K562 (cell line): ENCODE measurements around the gene CDRT4. TPM values are rescaled to one million over a fixed set of nuclear protein-coding genes. Genes with fewer than 3 reads are reported as not detected.

Experiments used
- ATAC-seq: fragments of 200-7000 bp; cut with Tn5 transposase; 3 replicates; pipeline ENCODE4 v1.9.1; 2020; ENCODE audit warnings: moderate library complexity
- BruUV-seq: library from RNA; stranded (reverse); fragments of 400-500 nt; replicated peaks from 2 replicates; lab custom pipeline; 2021; lab: Mats Ljungman, UMichigan
- CTCF ChIA-PET: fragments of 300-600 bp; formaldehyde crosslinking; extraction: SDS; loops from one replicate; lab custom pipeline; 2021; ENCODE audit warnings: low intra/inter-chr PET ratio; lab: Yijun Ruan, JAX
- POLR2A ChIA-PET: fragments of 300-600, 350-650 bp; sonication (Branson Sonifier 250); formaldehyde crosslinking; extraction: SDS; loops from one replicate; lab custom pipeline; 2021; ENCODE audit warnings: antibody characterized with exemption, inconsistent platforms; lab: Yijun Ruan, JAX
- DNase-seq, 4 experiments: peaks; one replicate each; pipeline versions ENCODE4 v3.0.0 to v3.0.0-alpha.2; 2011 to 2018; ENCODE audit warnings: low spot score in 3 of 4, mixed read lengths in 3 of 4; ENCODE audit errors: extremely low read depth in 1 of 4
- FAIRE-seq: peaks from 2 replicates; lab custom pipeline; 2011; peaks lifted over from hg19 to GRCh38; lab: Jason Lieb, UNC
- H2AFZ ChIP-seq: 2 replicates; pipeline ENCODE4 v1.6.0; 2011; ENCODE audit warnings: low read depth, low read length, control low read depth, inconsistent platforms
- H3K27ac ChIP-seq: fragments of 200-600 bp; 3 replicates; pipeline ENCODE4 v1.8.0; 2011; ENCODE audit warnings: low read depth, mild to moderate bottlenecking, control low read depth, inconsistent platforms, low read length, moderate library complexity, mixed read lengths; ENCODE audit errors: extremely low read depth
- H3K27me3 ChIP-seq, 2 experiments: fragments of 300-600 bp in 1 of 2; 2 replicates in 1 of 2; 3 replicates in 1 of 2; pipeline versions ENCODE4 v1.6.0 to v1.8.0; 2011; ENCODE audit warnings: inconsistent platforms in 2 of 2, low read length in 2 of 2, mild to moderate bottlenecking in 1 of 2, mixed read lengths in 1 of 2, moderate library complexity in 1 of 2; ENCODE audit not compliant: control insufficient read depth in 2 of 2, insufficient read depth in 2 of 2
- H3K36me3 ChIP-seq: fragments of 300-600 bp; 3 replicates; pipeline ENCODE4 v1.8.0; 2011; ENCODE audit warnings: mild to moderate bottlenecking, low read length, inconsistent platforms; ENCODE audit not compliant: control insufficient read depth, insufficient read depth
- H3K4me1 ChIP-seq, 2 experiments: fragments of 200-600 bp in 1 of 2; replicated peaks in 1 of 2; 2 replicates in 1 of 2; 3 replicates in 1 of 2; pipeline versions ENCODE4 v1.5.1 to v1.8.0; 2011; ENCODE audit warnings: inconsistent platforms in 2 of 2, low read length in 2 of 2, mild to moderate bottlenecking in 1 of 2, mixed read lengths in 1 of 2, moderate library complexity in 1 of 2; ENCODE audit not compliant: control insufficient read depth in 2 of 2, insufficient read depth in 2 of 2
- H3K4me2 ChIP-seq: 2 replicates; pipeline ENCODE4 v1.6.1; 2011; ENCODE audit warnings: low read length, control low read depth, inconsistent platforms, mixed read lengths; ENCODE audit not compliant: insufficient read depth
- H3K4me3 ChIP-seq: fragments of 200-600 bp; sonication (generic), shearing (Covaris generic); 2 replicates; pipeline ENCODE4 v1.5.1; 2016; ENCODE audit warnings: control low read depth, inconsistent platforms
- H3K79me2 ChIP-seq: fragments of 200-600 bp; 3 replicates; pipeline ENCODE4 v1.8.0; 2011; ENCODE audit warnings: low read length, inconsistent platforms; ENCODE audit not compliant: control insufficient read depth, insufficient read depth
- H3K9ac ChIP-seq, 2 experiments: 2 replicates each; pipeline versions ENCODE4 v1.6.0 to v1.6.1; 2011; ENCODE audit warnings: low read depth in 2 of 2, low read length in 2 of 2, control low read depth in 1 of 2, inconsistent platforms in 1 of 2, mild to moderate bottlenecking in 1 of 2, mixed read lengths in 1 of 2; ENCODE audit not compliant: insufficient read depth in 1 of 2
- H3K9me1 ChIP-seq: one replicate; pipeline ENCODE4 v1.6.0; 2011; ENCODE audit warnings: inconsistent platforms, mild to moderate bottlenecking, low read length, moderate library complexity; ENCODE audit not compliant: control insufficient read depth, insufficient read depth
- H3K9me3 ChIP-seq: replicated peaks from 2 replicates; pipeline ENCODE4 v1.5.1; 2011; ENCODE audit warnings: low read depth, low read length, inconsistent platforms; ENCODE audit not compliant: control insufficient read depth, insufficient read depth
- H4K20me1 ChIP-seq: replicated peaks from 2 replicates; pipeline ENCODE4 v1.6.1; 2011; ENCODE audit warnings: low read length, inconsistent platforms, mixed read lengths; ENCODE audit not compliant: control insufficient read depth, insufficient read depth
- CREBBP ChIP-seq: IDR thresholded peaks from one replicate; pipeline ENCODE4 v1.6.1; 2012; ENCODE audit warnings: low read depth, mild to moderate bottlenecking, control low read depth, inconsistent platforms, low read length
- DMBX1 ChIP-seq: fragments of 250-450 bp; sonication (Bioruptor Pico); IDR thresholded peaks from 2 replicates; pipeline ENCODE4 v1.8.0; 2022; ENCODE audit warnings: inconsistent platforms, mild to moderate bottlenecking, moderate library complexity, borderline replicate concordance
- MCM2 ChIP-seq: fragments of 450-650 bp; IDR thresholded peaks from 2 replicates; pipeline ENCODE4 v1.6.1; 2017; ENCODE audit warnings: low read depth, mild to moderate bottlenecking
- NRF1 ChIP-seq, 2 experiments: fragments of 450-650 bp; IDR thresholded peaks in 1 of 2; conservative IDR thresholded peaks in 1 of 2; 2 replicates each; pipeline ENCODE4 v1.6.1; 2014; ENCODE audit warnings: mild to moderate bottlenecking in 2 of 2
- PHF20 ChIP-seq: fragments of 450-650 bp; IDR thresholded peaks from 2 replicates; pipeline ENCODE4 v1.6.1; 2018; ENCODE audit not compliant: partially characterized antibody
- RFX1 ChIP-seq: fragments of 450-650 bp; IDR thresholded peaks from 2 replicates; pipeline ENCODE4 v1.6.1; 2016; ENCODE audit warnings: mild to moderate bottlenecking, moderate library complexity
- RREB1 ChIP-seq: fragments of 250-450 bp; sonication (Bioruptor Pico); IDR thresholded peaks from 2 replicates; pipeline ENCODE4 v1.4.0; 2020
- SNIP1 ChIP-seq: fragments of 450-650 bp; IDR thresholded peaks from 2 replicates; pipeline ENCODE4 v1.7.1; 2017; ENCODE audit warnings: low read depth, mild to moderate bottlenecking
- ZNF384 ChIP-seq: IDR thresholded peaks from 2 replicates; pipeline ENCODE4 v1.6.1; 2012; ENCODE audit warnings: low read depth, low read length, improper control_type of control experiment
- WGBS: fragments of 100-300 bp; shearing (Covaris generic); methylation state at CpG from one replicate; pipeline ENCODE4 v1.1.6; 2016; ENCODE audit warnings: low coverage, mixed read lengths; ENCODE audit not compliant: insufficient coverage; ENCODE audit errors: missing lambda C conversion rate; 5-methylcytosine and 5-hydroxymethylcytosine counted together
- in situ Hi-C: fragments of 300-500 bp; cut with MboI; formaldehyde crosslinking; loops from 4 replicates; pipeline ENCODE4 v1.15.0; 2018; ENCODE audit warnings: inconsistent platforms, mixed read lengths
- intact Hi-C: fragments of 100-400 bp; cut with micrococcal nuclease; formaldehyde crosslinking; loops from 2 replicates; pipeline ENCODE4 v1.14.2; 2022
- polyA plus RNA-seq, 8 experiments: library from polyadenylated mRNA; depleted of rRNA in 4 of 8; stranded (reverse) in 5 of 8; unstranded in 3 of 8; fragments of >200 nt; fragmentation: Nextera tagmentation in 2 of 8; fragmentation: Illumina TruSeq in 1 of 8; extraction: Ambion mirVana in 2 of 8; extraction: Trizol in 1 of 8; gene quantifications; 2 replicates each; pipeline versions ENCODE4 v1.2.1 to v1.2.3, GENCODE V29; 2011 to 2014; ENCODE audit warnings: inconsistent platforms in 1 of 8, missing spikeins in 1 of 8
- total RNA-seq, 7 experiments: library from RNA; depleted of rRNA in 6 of 7; stranded (reverse); fragments of >200 nt in 6 of 7; fragmentation: Illumina TruSeq in 2 of 7; extraction: Trizol in 2 of 7; gene quantifications; 2 replicates each; pipeline versions ENCODE4 v1.2.1 to v1.2.3, GENCODE V29; 2011 to 2021; ENCODE audit warnings: low replicate concordance in 1 of 7

Gene CDRT4
- total and polyA plus RNA-seq, 9 of the 15 experiments (the other 6 are each of a cell fraction or from before 2014, with no cell fraction given) = 1.7 to 6.4 (median 3.5) TPM

GRCh38 chr17:15465045-15465701 lies 2.2 kb downstream of the CDRT4 start:
- intact Hi-C loops (no loop called here), in situ Hi-C loops (loop anchor here (5.0 kb wide), 1 partner anchor 37 kb away; no protein-coding TSS in a partner anchor)
- FAIRE-seq = no peak
- no peak overlapping the region for H3K4me2 ChIP-seq
- no TSS peak for BruUV-seq
- H3K4me3 ChIP-seq = no peak overlapping the region
- no peaks in the 10 kb centered on the region for H4K20me1 ChIP-seq
- no peaks in the 10 kb centered on the region for H3K9me3 ChIP-seq
- H3K9ac ChIP-seq = no peak overlapping the region
- no peak for DNase-seq
- ChIA-PET POLR2A (no interaction called here), CTCF (no interaction called here)
- no peak for ATAC-seq
- H3K36me3 ChIP-seq = no peaks in the 10 kb centered on the region
- WGBS = 67% methylated on average over 2 of the region's 2 CpGs
- no peak for TF ChIP-seq ZNF384
- no peak for TF ChIP-seq RFX1
- TF ChIP-seq PHF20 = peak; percentile 37
- no peak overlapping the region for H2AFZ ChIP-seq
- no peak overlapping the region; the same call in 2 of the 3 replicates for H3K27ac ChIP-seq
- no peaks in the 10 kb centered on the region for H3K9me1 ChIP-seq
- no peaks in the 10 kb centered on the region for H3K79me2 ChIP-seq
- H3K4me1 ChIP-seq = no peaks in the 10 kb centered on the region; a peak in 1 of 5 replicates
- H3K27me3 ChIP-seq = no peaks in the 10 kb centered on the region

GRCh38 chr17:15464231-15464985 lies 3.0 kb downstream of the CDRT4 start:
- H3K27ac ChIP-seq = no peak overlapping the region; the same call in 2 of the 3 replicates
- H3K4me1 ChIP-seq = no peaks in the 10 kb centered on the region; a peak in 1 of 5 replicates
- H3K36me3 ChIP-seq = no peaks in the 10 kb centered on the region
- H3K79me2 ChIP-seq = no peaks in the 10 kb centered on the region
- no peak overlapping the region for H3K4me3 ChIP-seq
- in situ Hi-C loops = no loop called here
- ChIA-PET CTCF (no interaction called here), POLR2A (interaction anchor here (0.7 kb wide), 1 partner anchor 14 kb away, joined by 4 read pairs; no protein-coding TSS in a partner anchor)
- no peaks in the 10 kb centered on the region for H3K27me3 ChIP-seq
- H3K9me1 ChIP-seq = no peaks in the 10 kb centered on the region
- 78% methylated on average over 8 of the region's 11 CpGs for WGBS
- H3K9me3 ChIP-seq = no peaks in the 10 kb centered on the region
- DNase-seq (no peak), FAIRE-seq (no peak), ATAC-seq (no peak)
- no peak overlapping the region for H3K4me2 ChIP-seq
- no TSS peak for BruUV-seq
- no peaks in the 10 kb centered on the region for H4K20me1 ChIP-seq
- no peak overlapping the region for H3K9ac ChIP-seq
- no peak overlapping the region for H2AFZ ChIP-seq
- intact Hi-C loops = no loop called here
- no peak for TF ChIP-seq SNIP1
- TF ChIP-seq NRF1 (conservative IDR thresholded peaks at IDR 0.05 in 1 of 2, IDR thresholded peaks at IDR 0.05 in 1 of 2) = no peak
- no peak for TF ChIP-seq RREB1 (CRISPR knock-in tag)
- TF ChIP-seq CREBBP = no peak
- no peak for TF ChIP-seq MCM2
- no peak for TF ChIP-seq DMBX1 (CRISPR knock-in tag)
